BJ (cell line): ENCODE measurements around the gene ENOX1. TPM values are rescaled to one million over a fixed set of nuclear protein-coding genes. Genes with fewer than 3 reads are reported as not detected.

Experiments
- CTCF ChIA-PET: fragments of 350-600 bp; formaldehyde crosslinking; extraction: SDS; loops from one replicate; lab custom pipeline; 2021; ENCODE audit warnings: antibody characterized with exemption, inconsistent platforms; lab: Yijun Ruan, JAX
- POLR2A ChIA-PET: fragments of 300-600 bp; sonication (Branson Sonifier 250); formaldehyde crosslinking; extraction: SDS; loops from one replicate; lab custom pipeline; 2021; ENCODE audit warnings: antibody characterized with exemption; lab: Charles Lee
- DNase-seq: peaks from one replicate; pipeline ENCODE4 v3.0.0-alpha.2; 2011; ENCODE audit warnings: low read depth
- H3K27me3 ChIP-seq: 2 replicates; pipeline ENCODE4 v1.6.0; 2011; ENCODE audit warnings: low read length; ENCODE audit not compliant: control insufficient read depth, insufficient read depth
- H3K36me3 ChIP-seq: 2 replicates; pipeline ENCODE4 v1.5.1; 2011; ENCODE audit warnings: low read length; ENCODE audit not compliant: control insufficient read depth, insufficient read depth
- H3K4me3 ChIP-seq: 2 replicates; pipeline ENCODE4 v1.5.1; 2011; ENCODE audit warnings: low read depth, mild to moderate bottlenecking, control low read depth, low read length
- polyA plus RNA-seq: library from polyadenylated mRNA; depleted of rRNA; stranded (reverse); fragments of >200 nt; gene quantifications from 2 replicates; pipeline ENCODE4 v1.2.3, GENCODE V29; 2011
- TF ChIP-seq, protein P1 (sequence below): IDR thresholded peaks from 2 replicates; pipeline ENCODE4 v1.5.1; 2011; ENCODE audit warnings: low read depth, mild to moderate bottlenecking, control low read depth, inconsistent platforms, low read length, moderate library complexity; ENCODE audit not compliant: insufficient read depth

ENOX1 gene
- polyA plus RNA-seq, 1 experiment = 2.1 TPM

DNA sequence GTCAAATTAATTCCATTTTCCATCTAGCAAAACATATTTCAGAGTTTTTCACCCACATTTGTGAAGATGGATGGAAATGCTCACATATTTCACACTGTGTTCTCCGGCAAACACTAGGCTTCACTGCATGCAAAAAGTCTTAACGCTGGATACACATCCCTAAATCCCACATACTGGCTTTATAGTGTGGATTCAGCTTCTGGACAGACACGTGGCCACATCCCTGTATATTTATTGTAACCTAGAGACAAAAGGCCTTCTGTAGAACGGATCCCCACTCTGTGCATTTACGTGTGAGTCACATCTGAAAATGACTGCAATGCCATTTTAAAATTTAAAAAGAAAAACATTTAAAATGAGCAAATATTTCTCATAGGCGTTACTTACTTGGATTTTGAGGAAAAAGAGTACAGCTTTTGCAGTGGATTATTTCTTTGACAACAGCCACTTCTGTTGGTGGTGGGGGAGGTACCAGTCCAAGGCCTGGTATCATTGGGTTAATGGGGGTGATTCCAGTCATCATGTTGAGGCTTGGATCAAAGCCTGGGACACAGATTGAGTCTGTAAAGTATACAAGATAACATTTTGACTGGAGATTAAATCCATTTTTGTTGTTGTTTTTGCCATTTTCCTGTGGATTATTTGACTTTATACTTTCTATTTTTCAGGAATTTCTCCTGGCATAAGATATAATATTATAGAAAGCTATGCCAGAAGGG lies 425.7 kb downstream of the ENOX1 start:
- ChIA-PET CTCF (no interaction called here), POLR2A (no interaction called here)
- Histone ChIP-seq H3K27me3 (no peaks in the 10 kb centered on the region), H3K36me3 (no peaks in the 10 kb centered on the region), H3K4me3 (no peak overlapping the region)
- TF ChIP-seq, protein P1, sequence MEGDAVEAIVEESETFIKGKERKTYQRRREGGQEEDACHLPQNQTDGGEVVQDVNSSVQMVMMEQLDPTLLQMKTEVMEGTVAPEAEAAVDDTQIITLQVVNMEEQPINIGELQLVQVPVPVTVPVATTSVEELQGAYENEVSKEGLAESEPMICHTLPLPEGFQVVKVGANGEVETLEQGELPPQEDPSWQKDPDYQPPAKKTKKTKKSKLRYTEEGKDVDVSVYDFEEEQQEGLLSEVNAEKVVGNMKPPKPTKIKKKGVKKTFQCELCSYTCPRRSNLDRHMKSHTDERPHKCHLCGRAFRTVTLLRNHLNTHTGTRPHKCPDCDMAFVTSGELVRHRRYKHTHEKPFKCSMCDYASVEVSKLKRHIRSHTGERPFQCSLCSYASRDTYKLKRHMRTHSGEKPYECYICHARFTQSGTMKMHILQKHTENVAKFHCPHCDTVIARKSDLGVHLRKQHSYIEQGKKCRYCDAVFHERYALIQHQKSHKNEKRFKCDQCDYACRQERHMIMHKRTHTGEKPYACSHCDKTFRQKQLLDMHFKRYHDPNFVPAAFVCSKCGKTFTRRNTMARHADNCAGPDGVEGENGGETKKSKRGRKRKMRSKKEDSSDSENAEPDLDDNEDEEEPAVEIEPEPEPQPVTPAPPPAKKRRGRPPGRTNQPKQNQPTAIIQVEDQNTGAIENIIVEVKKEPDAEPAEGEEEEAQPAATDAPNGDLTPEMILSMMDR = no peak
- DNase-seq = no peak

DNA sequence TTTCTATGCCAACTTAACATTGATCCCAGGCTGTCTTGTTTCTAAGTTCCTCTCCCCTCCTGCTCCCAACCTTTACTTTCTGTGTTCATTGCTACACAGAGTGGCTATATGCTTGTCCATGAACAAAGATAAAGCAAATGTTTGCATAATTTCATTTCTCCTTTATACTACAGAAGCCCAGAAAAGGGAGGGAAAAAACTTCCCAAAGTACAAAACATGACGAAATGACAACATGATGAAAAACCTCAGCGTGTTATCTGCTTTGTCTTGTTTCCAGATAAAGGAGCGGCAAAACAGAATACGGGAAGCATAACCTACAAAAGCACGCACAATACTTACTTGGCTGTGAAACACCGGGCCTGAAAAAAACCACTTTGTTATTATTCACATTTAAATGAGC lies 426.6 kb downstream of the ENOX1 start:
- H3K36me3 ChIP-seq = no peaks in the 10 kb centered on the region
- ChIA-PET POLR2A (no interaction called here), CTCF (interaction anchor here (2.0 kb wide), 1 partner anchor 13 kb away, joined by 5 read pairs; no protein-coding TSS in a partner anchor)
- H3K4me3 ChIP-seq = no peak overlapping the region
- DNase-seq = no peak
- no peaks in the 10 kb centered on the region for H3K27me3 ChIP-seq
- TF ChIP-seq, protein P1 = no peak

DNA sequence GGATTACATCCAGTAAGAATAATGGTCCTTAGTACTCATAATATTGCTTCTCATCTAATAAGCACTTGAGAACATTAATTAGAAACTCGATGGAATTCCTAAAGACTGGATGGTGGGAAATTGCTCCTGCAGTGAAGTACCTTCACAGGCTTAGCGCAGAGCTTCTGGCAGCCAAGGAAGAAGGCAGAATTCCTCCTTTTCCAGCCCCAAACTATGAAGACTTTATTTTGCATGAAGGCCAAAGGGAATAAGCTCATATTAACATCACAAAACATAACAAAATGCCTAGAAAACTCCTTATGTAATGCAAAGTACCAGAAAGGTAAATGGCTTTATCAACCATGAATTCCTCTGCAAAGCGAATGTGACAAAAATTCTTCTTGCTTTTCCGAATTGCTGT lies 427.2 kb downstream of the ENOX1 start:
- H3K36me3 ChIP-seq = no peaks in the 10 kb centered on the region
- H3K4me3 ChIP-seq = no peak overlapping the region
- POLR2A ChIA-PET = interaction anchor here (0.6 kb wide), 1 partner anchor 304 kb away, joined by 3 read pairs; no protein-coding TSS in a partner anchor
- no peaks in the 10 kb centered on the region for H3K27me3 ChIP-seq
- CTCF ChIA-PET = interaction anchor here (2.0 kb wide), 1 partner anchor 13 kb away, joined by 5 read pairs; no protein-coding TSS in a partner anchor
- TF ChIP-seq, protein P1 = no peak
- no peak for DNase-seq

DNA sequence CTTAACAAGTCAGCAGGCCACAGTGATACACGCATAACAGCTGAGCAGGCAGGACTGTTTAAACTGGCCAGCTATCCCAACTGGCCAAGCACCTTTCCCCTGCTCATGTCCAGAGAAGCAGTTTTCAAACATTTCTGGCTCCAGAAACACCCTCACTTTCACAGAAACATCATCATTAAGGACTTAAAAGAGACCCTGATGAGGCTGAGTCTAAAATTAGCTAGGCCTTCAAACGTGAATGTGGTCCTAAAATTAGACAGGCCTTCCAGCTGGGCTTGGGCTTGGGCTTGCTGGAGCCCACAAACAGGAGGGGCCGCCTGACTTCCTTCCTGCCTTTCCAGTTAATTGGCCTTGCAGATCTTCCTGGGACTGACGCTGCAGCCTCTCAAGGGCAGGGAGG lies 429.2 kb downstream of the ENOX1 start:
- no peak for DNase-seq
- ChIA-PET CTCF (no interaction called here), POLR2A (no interaction called here)
- TF ChIP-seq, protein P1 = no peak
- Histone ChIP-seq H3K4me3 (no peak overlapping the region), H3K27me3 (no peaks in the 10 kb centered on the region), H3K36me3 (no peaks in the 10 kb centered on the region)

DNA sequence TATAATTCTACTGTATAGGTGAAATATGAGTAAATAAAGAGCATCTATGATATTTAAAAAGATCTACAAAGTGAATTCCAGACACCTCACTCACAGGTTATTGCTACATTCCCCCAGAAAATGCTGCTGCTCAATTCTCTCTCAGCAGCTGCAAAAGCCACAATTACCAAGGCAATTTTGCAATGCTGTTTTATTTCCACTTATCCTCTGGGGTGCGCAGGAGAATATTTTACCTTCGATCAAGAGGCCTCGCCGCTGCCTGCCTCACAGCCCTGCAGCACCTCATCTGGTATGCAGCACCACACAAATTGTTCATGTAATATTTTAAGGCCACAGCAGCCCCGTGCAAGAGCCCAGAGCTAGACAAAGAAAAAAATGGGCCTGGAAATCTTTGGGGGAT lies 430.2 kb downstream of the ENOX1 start:
- no peaks in the 10 kb centered on the region for H3K36me3 ChIP-seq
- no peaks in the 10 kb centered on the region for H3K27me3 ChIP-seq
- ChIA-PET POLR2A (no interaction called here), CTCF (interaction anchor here (0.7 to 0.9 kb wide), 2 partner anchors 9 to 39 kb away, joined by 3 read pairs; no protein-coding TSS in a partner anchor)
- H3K4me3 ChIP-seq = no peak overlapping the region
- DNase-seq = no peak
- TF ChIP-seq, protein P1 = no peak
